ENCODE measurements around the gene FUT6.
"Not testable (repeated sequence)": the region's sequence is repeated elsewhere in the genome, so short reads cannot be mapped to it uniquely, and the experiment has no call there.

Gene FUT6

GRCh38 chr19:5850189-5850588 is 10.7 kb upstream of the FUT6 start:
- H3K9ac ChIP-seq (ENCODE audit: low read length): no peak overlapping the region
- peak overlapping the region; percentile 43 for H3K4me3 ChIP-seq (ENCODE audit: low read length)
- no peaks in the 10 kb centered on the region for H3K27me3 ChIP-seq (ENCODE audit: control insufficient read depth, insufficient read depth, low read length)
- H3K36me3 ChIP-seq (ENCODE audit: control insufficient read depth, insufficient read depth, low read length): no peaks in the 10 kb centered on the region
- no peak overlapping the region for H3K27ac ChIP-seq (ENCODE audit: low read depth, low read length)
- H3K4me1 ChIP-seq (ENCODE audit: control insufficient read depth, insufficient read depth, low read length): peaks cover 3% of the 10 kb centered on the region

DNA sequence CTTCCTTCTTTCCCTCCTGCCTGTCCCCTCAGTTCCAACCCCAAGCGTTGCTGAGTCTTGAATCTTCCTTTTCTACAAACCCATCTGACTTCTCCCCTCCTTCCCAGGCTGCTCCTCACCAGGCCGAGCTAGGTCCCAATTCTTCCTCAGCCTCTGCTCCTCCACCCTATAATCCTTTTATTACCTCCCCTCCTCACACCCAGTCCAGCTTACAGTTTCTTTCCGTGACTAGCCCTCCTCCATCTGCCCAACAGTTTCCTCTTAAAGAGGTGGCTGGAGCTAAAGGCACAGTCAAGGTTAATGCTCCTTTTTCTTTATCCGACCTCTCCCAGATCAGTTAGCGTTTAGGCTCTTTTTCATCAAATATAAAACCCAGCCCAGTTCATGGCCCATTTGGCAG is 9.1 kb upstream of the FUT6 start:
- H3K36me3 ChIP-seq (ENCODE audit: control insufficient read depth, insufficient read depth, low read length); H3K27me3 ChIP-seq (ENCODE audit: control insufficient read depth, insufficient read depth, low read length); H3K4me1 ChIP-seq (ENCODE audit: control insufficient read depth, insufficient read depth, low read length); H3K9ac ChIP-seq (ENCODE audit: low read length); H3K27ac ChIP-seq (ENCODE audit: low read depth, low read length): not testable (repeated sequence)
- peak overlapping the region; percentile 15 for H3K4me3 ChIP-seq (ENCODE audit: low read length)

GRCh38 chr19:5847846-5848245 is 8.3 kb upstream of the FUT6 start:
- not testable (repeated sequence) for H3K4me1 ChIP-seq (ENCODE audit: control insufficient read depth, insufficient read depth, low read length); H3K36me3 ChIP-seq (ENCODE audit: control insufficient read depth, insufficient read depth, low read length); H3K27ac ChIP-seq (ENCODE audit: low read depth, low read length); H3K9ac ChIP-seq (ENCODE audit: low read length); H3K27me3 ChIP-seq (ENCODE audit: control insufficient read depth, insufficient read depth, low read length)
- H3K4me3 ChIP-seq (ENCODE audit: low read length): peak overlapping the region; percentile 27

DNA sequence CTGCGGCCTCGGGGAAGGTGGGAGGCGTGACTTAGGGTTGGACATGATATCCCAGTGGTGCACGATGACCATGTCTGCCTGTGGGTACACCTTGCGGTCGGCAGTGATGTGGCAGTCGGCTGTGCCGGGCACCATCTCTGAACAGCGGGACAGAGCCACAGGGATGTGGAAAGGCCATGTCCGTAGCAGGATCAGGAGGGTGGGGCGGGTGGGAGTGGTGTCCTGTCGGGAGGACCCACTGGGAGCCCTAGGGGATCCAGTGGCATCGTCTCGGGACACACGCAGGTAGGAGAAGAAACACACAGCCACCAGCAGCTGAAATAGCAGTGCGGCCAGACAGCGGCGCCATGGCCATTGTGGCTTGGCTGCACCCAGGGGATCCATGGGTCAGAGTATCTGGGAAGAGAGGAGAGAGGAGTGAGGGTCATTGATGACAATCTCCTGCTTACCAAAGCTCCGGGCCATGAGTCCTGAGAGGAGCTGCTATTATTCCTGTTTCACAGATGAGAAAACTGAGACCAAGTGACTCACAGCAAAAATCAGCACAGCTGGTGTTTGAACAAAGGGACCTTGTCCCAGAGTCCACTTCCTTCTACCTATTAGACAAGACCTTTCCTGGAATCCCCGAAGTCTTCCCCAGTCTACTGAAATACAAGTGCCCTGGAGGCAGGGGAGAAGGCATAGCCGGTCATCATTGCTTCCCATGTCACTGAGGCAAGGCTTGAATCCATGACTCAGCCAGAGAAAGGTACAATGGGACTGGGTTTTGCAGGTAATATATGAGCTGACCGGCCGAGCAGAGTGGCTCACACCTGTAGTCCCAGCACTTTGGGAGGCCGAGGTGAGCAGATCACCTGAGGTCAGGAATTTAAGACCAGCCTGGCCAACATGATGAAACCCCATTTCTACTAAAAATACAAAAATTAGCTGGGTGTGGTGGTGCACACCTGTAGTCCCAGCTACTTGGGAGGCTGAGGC is 5.2 kb upstream of the FUT6 start:
- no peaks in the 10 kb centered on the region for H3K36me3 ChIP-seq (ENCODE audit: control insufficient read depth, insufficient read depth, low read length)
- H3K4me3 ChIP-seq (ENCODE audit: low read length): no peak overlapping the region
- no peak overlapping the region for H3K27ac ChIP-seq (ENCODE audit: low read depth, low read length)
- no peak overlapping the region for H3K9ac ChIP-seq (ENCODE audit: low read length)
- no peaks in the 10 kb centered on the region for H3K27me3 ChIP-seq (ENCODE audit: control insufficient read depth, insufficient read depth, low read length)
- H3K4me1 ChIP-seq (ENCODE audit: control insufficient read depth, insufficient read depth, low read length): no peaks in the 10 kb centered on the region

DNA sequence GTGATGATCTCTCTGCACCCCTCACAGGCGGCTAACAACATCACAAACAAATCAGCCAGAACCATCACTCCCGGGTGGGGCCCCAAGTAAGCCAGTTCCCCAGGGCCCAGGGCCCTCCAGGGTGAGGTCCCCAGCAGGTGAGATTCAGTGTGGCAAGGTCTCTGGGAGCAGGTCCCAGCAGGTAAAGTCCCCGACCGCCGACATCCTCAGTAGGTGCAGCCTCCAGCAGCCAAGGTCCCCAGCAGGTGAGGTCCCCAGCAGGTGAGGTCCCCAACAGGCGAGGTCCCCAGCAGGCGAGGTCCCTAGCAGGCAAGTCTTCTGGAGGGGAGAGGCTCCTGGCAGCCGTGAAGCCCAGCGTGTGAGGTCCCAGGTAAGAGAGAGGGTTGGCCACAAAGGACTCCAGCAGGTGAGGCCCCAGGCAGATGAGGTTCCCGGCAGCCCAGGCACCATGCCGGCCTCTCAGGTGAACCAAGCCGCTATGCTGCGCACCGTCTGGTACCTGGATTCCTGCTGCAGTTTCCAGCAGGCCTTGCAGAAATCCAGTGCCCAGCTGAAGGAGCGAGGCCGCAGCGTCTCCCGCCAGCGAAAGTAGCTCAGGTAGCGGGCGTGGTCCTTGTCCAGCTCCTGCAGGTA is 3.9 kb upstream of the FUT6 start:
- Histone ChIP-seq H3K27ac (ENCODE audit: low read depth, low read length) (no peak overlapping the region), H3K36me3 (ENCODE audit: control insufficient read depth, insufficient read depth, low read length) (no peaks in the 10 kb centered on the region), H3K9ac (ENCODE audit: low read length) (no peak overlapping the region), H3K4me1 (ENCODE audit: control insufficient read depth, insufficient read depth, low read length) (no peaks in the 10 kb centered on the region), H3K4me3 (ENCODE audit: low read length) (no peak overlapping the region), H3K27me3 (ENCODE audit: control insufficient read depth, insufficient read depth, low read length) (no peaks in the 10 kb centered on the region)

DNA sequence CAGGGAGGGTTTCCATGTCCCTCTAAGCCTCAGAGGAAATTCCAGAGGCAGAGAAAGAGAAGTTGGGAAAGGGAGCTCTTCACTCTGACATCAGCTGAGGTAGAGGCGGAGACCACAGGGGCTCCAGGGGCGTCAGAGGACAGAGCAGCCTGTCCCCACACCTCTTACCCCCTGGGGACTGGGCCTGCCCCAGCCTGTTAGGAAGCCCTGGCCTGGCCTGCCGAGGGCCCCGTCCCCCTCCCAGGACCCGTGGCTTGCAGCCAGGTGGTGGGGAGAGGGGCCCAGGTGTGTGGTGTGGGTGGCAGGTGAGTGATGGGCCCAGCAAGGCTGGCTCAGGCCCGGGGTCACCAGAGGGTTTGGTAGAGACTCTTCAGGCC is 2.2 kb upstream of the FUT6 start:
- not testable (repeated sequence) for H3K27ac ChIP-seq (ENCODE audit: low read depth, low read length); H3K36me3 ChIP-seq (ENCODE audit: control insufficient read depth, insufficient read depth, low read length); H3K9ac ChIP-seq (ENCODE audit: low read length); H3K4me1 ChIP-seq (ENCODE audit: control insufficient read depth, insufficient read depth, low read length); H3K4me3 ChIP-seq (ENCODE audit: low read length); H3K27me3 ChIP-seq (ENCODE audit: control insufficient read depth, insufficient read depth, low read length)

GRCh38 chr19:5838353-5839064 is 993 bp downstream of the FUT6 start:
- Histone ChIP-seq H3K27ac (ENCODE audit: low read depth, low read length) (no peak overlapping the region), H3K4me1 (ENCODE audit: control insufficient read depth, insufficient read depth, low read length) (no peaks in the 10 kb centered on the region), H3K27me3 (ENCODE audit: control insufficient read depth, insufficient read depth, low read length) (no peaks in the 10 kb centered on the region), H3K36me3 (ENCODE audit: control insufficient read depth, insufficient read depth, low read length) (no peaks in the 10 kb centered on the region), H3K9ac (ENCODE audit: low read length) (peak overlapping the region; percentile 8), H3K4me3 (ENCODE audit: low read length) (peak overlapping the region; percentile 42)

GRCh38 chr19:5837761-5838352 is 1.6 kb downstream of the FUT6 start:
- H3K36me3 ChIP-seq (ENCODE audit: control insufficient read depth, insufficient read depth, low read length): no peaks in the 10 kb centered on the region
- peak overlapping the region; percentile 42 for H3K4me3 ChIP-seq (ENCODE audit: low read length)
- no peaks in the 10 kb centered on the region for H3K4me1 ChIP-seq (ENCODE audit: control insufficient read depth, insufficient read depth, low read length)
- H3K27ac ChIP-seq (ENCODE audit: low read depth, low read length): no peak overlapping the region
- peak overlapping the region; percentile 8 for H3K9ac ChIP-seq (ENCODE audit: low read length)
- no peaks in the 10 kb centered on the region for H3K27me3 ChIP-seq (ENCODE audit: control insufficient read depth, insufficient read depth, low read length)

DNA sequence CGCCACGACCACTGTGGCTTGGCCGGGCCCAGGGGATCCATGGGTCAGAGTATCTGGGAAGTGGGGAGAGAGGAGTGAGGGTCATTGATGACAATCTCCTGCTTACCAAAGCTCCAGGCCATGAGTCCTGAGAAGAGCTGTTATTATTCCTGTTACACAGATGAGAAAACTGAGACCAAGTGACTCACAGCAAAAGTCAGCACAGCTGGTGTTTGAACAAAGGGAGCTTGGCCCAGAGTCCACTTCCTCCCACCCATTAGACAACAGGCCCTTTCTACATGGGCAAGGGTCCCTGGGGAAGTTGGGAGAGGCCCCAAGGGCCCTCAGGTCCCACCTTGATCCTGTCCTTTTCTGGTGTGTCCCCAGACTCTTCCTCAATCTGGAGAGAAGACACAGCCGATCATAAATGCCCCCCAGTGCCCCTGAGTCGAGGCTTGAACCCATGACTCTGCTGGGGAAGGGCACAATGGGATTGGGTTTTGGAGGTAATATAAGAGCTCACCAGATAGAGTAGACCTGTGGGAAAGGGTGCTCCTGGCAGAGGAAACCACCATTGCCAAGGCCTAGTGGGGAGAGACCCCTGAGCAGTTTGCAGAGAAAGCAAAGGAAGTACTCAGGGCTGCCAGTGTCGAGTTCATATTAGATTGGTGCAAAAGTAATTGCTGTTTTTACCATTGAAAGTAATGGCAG is 6.8 kb downstream of the FUT6 start:
- no peak overlapping the region for H3K9ac ChIP-seq (ENCODE audit: low read length)
- no peak overlapping the region for H3K4me3 ChIP-seq (ENCODE audit: low read length)
- no peak overlapping the region for H3K27ac ChIP-seq (ENCODE audit: low read depth, low read length)
- no peaks in the 10 kb centered on the region for H3K27me3 ChIP-seq (ENCODE audit: control insufficient read depth, insufficient read depth, low read length)
- H3K36me3 ChIP-seq (ENCODE audit: control insufficient read depth, insufficient read depth, low read length): no peaks in the 10 kb centered on the region
- H3K4me1 ChIP-seq (ENCODE audit: control insufficient read depth, insufficient read depth, low read length): peaks cover 6% of the 10 kb centered on the region

DNA sequence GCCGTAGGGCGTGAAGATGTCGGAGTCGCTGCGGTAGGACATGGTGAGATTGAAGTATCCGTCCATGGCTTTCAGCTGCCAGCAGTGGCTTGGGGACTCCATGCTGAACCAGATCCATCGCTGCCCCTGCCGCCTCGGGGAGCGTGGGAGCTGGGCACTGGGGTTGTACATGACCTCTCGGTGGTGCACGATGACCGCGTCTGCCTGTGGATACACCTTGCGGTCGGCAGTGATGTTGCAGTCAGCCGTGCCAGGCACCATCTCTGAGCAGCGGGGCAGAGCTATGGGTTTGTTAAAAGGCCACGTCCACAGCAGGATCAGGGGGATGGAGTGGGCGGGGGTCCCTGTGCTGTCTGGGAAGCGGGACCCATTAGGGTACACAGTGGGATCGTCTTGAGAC is 7.4 kb downstream of the FUT6 start:
- Histone ChIP-seq H3K27ac (ENCODE audit: low read depth, low read length) (no peak overlapping the region), H3K36me3 (ENCODE audit: control insufficient read depth, insufficient read depth, low read length) (no peaks in the 10 kb centered on the region), H3K9ac (ENCODE audit: low read length) (no peak overlapping the region), H3K27me3 (ENCODE audit: control insufficient read depth, insufficient read depth, low read length) (no peaks in the 10 kb centered on the region), H3K4me1 (ENCODE audit: control insufficient read depth, insufficient read depth, low read length) (peaks cover 9% of the 10 kb centered on the region), H3K4me3 (ENCODE audit: low read length) (no peak overlapping the region)

- H3K4me3 ChIP-seq (ENCODE audit: low read length): no peak overlapping the region
- H3K4me1 ChIP-seq (ENCODE audit: control insufficient read depth, insufficient read depth, low read length): peaks cover 14% of the 10 kb centered on the region
- H3K36me3 ChIP-seq (ENCODE audit: control insufficient read depth, insufficient read depth, low read length): no peaks in the 10 kb centered on the region
- no peak overlapping the region for H3K9ac ChIP-seq (ENCODE audit: low read length)
- H3K27ac ChIP-seq (ENCODE audit: low read depth, low read length): no peak overlapping the region
- no peaks in the 10 kb centered on the region for H3K27me3 ChIP-seq (ENCODE audit: control insufficient read depth, insufficient read depth, low read length)
These were observed 8.3 kb downstream of the FUT6 start for GRCh38 chr19:5831159-5831558.
